OCI-LY7 (cell line): ENCODE measurements around the gene NPHS1. TPM values are rescaled to one million over a fixed set of nuclear protein-coding genes. Genes with fewer than 3 reads are reported as not detected.
"Not testable (repeated sequence)": the region's sequence is repeated elsewhere in the genome, so short reads cannot be mapped to it uniquely, and the experiment has no call there.

Source experiments
- BruUV-seq: library from RNA; stranded (reverse); fragments of 400-500 nt; replicated peaks from 2 replicates; lab custom pipeline; 2021; lab: Mats Ljungman, UMichigan
- CTCF ChIA-PET: fragments of 300-600 bp; sonication (Branson Sonifier 250); formaldehyde crosslinking; loops from one replicate; lab custom pipeline; 2022; ENCODE audit warnings: antibody characterized with exemption; ENCODE audit not compliant: unreplicated experiment; lab: Charles Lee
- POLR2A ChIA-PET: fragments of 300-600 bp; sonication (Branson Sonifier 250); formaldehyde crosslinking; loops from one replicate; lab custom pipeline; 2022; ENCODE audit warnings: antibody characterized with exemption; lab: Charles Lee
- DNase-seq: peaks from one replicate; pipeline ENCODE4 v3.0.0-alpha.2; 2015; ENCODE audit warnings: low spot score
- H2AFZ ChIP-seq: fragments of 200-600 bp; sonication (generic), shearing (Covaris generic); 2 replicates; pipeline ENCODE4 v1.6.1; 2014; ENCODE audit warnings: mild to moderate bottlenecking, antibody characterized with exemption, low read length, moderate library complexity
- H3K27ac ChIP-seq: fragments of 200-600 bp; sonication (generic); 2 replicates; pipeline ENCODE4 v1.5.1; 2014; ENCODE audit warnings: mixed run types, low read depth, mild to moderate bottlenecking, moderate library complexity, low read length, inconsistent platforms; ENCODE audit not compliant: poor library complexity, severe bottlenecking
- H3K36me3 ChIP-seq: fragments of 200-600 bp; sonication (generic); 2 replicates; pipeline ENCODE4 v1.6.1; 2014; ENCODE audit warnings: mild to moderate bottlenecking, antibody characterized with exemption, low read length, moderate library complexity, mixed read lengths; ENCODE audit not compliant: insufficient read depth
- H3K4me1 ChIP-seq: fragments of 200-600 bp; sonication (generic); 2 replicates; pipeline ENCODE4 v1.5.1; 2014; ENCODE audit warnings: mild to moderate bottlenecking, low read length; ENCODE audit not compliant: insufficient read depth, poor library complexity, severe bottlenecking
- H3K4me2 ChIP-seq: fragments of 200-600 bp; sonication (generic); 2 replicates; pipeline ENCODE4 v1.6.1; 2014; ENCODE audit warnings: mild to moderate bottlenecking, low read length
- H3K4me3 ChIP-seq: fragments of 200-600 bp; sonication (generic); 2 replicates; pipeline ENCODE4 v1.5.1; 2014; ENCODE audit warnings: mild to moderate bottlenecking, low read depth, low read length; ENCODE audit not compliant: poor library complexity, severe bottlenecking
- H3K79me2 ChIP-seq: fragments of 200-600 bp; sonication (generic); 2 replicates; pipeline ENCODE4 v1.6.1; 2016; ENCODE audit warnings: low read depth, mild to moderate bottlenecking, low read length, moderate library complexity, mixed read lengths; ENCODE audit not compliant: insufficient read depth
- H3K9me2 ChIP-seq: fragments of 200-600 bp; sonication (generic); 2 replicates; pipeline ENCODE4 v1.6.1; 2016; ENCODE audit warnings: mild to moderate bottlenecking, low read length, mixed read lengths; ENCODE audit not compliant: insufficient read depth
- H3K9me3 ChIP-seq: fragments of 200-600 bp; sonication (generic); 2 replicates; pipeline ENCODE4 v1.6.1; 2014; ENCODE audit warnings: mild to moderate bottlenecking, mixed run types, low read length, mixed read lengths
- H4K20me1 ChIP-seq: fragments of 200-600 bp; sonication (generic); 2 replicates; pipeline ENCODE4 v1.6.1; 2014; ENCODE audit warnings: mild to moderate bottlenecking, antibody characterized with exemption, low read length, moderate library complexity, mixed read lengths; ENCODE audit not compliant: insufficient read depth
- EZH2phosphoT487 ChIP-seq: fragments of 200-600 bp; sonication (generic); IDR thresholded peaks from 2 replicates; pipeline ENCODE4 v1.6.1; 2018; ENCODE audit warnings: low read depth, borderline replicate concordance, mild to moderate bottlenecking, mixed run types, antibody characterized with exemption, low read length, moderate library complexity, mixed read lengths
- intact Hi-C: fragments of 100-400 bp; cut with micrococcal nuclease; formaldehyde crosslinking; loops from one replicate; pipeline ENCODE4 v1.10.0; 2022; ENCODE audit not compliant: unreplicated experiment
- total RNA-seq, 2 experiments: library from RNA; depleted of rRNA in 1 of 2; stranded (reverse); fragments of >200 nt in 1 of 2; shearing (Covaris generic) in 1 of 2; gene quantifications; 2 replicates each; pipeline ENCODE4 v1.2.3, GENCODE V29; 2014 to 2022
- TF ChIP-seq, protein P1 (sequence below): fragments of 200-600 bp; sonication (generic); conservative IDR thresholded peaks from 2 replicates; pipeline ENCODE4 v1.5.1; 2014; ENCODE audit warnings: mild to moderate bottlenecking, antibody characterized with exemption, low read length, moderate library complexity, mixed read lengths

The NPHS1 gene
- total RNA-seq, 2 experiments from 2014 or later: not detected

DNA sequence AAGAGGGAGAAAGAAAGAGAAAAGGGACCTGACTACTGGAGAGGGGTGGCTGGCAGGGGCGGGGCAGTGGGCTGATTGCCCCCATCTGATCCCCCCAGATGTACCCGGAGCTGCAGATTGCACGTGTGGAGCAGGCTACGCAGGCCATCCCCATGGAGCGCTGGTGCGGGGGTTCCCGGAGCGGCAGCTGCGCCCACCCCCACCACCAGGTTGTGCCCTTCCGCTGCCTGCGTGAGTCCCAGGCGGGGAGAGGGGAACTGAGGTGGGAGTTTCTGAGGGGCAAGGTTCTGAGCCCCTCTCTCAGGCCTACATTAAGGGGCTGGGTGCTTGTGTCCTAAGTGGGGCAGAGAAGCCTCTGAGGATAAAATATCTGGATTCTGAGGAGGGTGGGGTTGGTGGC is 18.5 kb upstream of the NPHS1 start:
- BruUV-seq: no TSS peak
- H4K20me1 ChIP-seq: no peaks in the 10 kb centered on the region
- CTCF ChIA-PET: no interaction called here

DNA sequence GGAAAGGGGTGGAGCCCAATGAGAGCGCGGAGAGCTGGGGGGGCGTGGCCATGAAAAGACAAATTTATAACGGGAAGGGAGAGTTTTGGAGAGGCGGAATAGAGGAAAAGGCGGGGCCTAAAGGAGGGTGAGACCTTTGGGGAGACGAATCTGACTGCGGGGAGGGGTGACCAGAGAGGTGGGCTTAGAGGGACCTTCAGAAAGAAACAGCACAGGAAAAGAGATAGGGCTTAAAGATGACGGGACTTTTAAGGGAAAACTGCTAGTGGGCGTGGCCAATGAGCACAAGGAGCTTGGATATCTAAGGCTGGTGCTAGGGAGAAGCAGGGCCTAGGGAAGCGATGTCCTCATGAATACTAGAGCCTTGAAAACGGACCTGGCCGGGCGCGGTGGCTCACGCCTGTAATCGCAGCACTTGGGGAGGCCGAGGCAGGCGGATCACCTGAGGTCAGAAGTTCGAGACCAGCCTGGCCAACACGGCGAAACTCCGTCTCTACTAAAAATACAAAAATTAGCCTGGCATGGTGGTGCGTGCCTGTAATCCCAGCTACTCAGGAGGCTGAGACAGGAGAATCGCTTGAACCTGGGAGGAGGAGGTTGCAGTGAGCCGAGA is 17.9 kb upstream of the NPHS1 start:
- H3K9me2 ChIP-seq, H3K27ac ChIP-seq, BruUV-seq, intact Hi-C loops, CTCF ChIA-PET, H4K20me1 ChIP-seq, H3K79me2 ChIP-seq, H3K36me3 ChIP-seq, H3K9me3 ChIP-seq: not testable (repeated sequence)
- POLR2A ChIA-PET: interaction anchor here (0.5 to 1.3 kb wide), 2 partner anchors 14 to 71 kb away, joined by 3 read pairs; partner anchors contain the start of gene KIRREL2
- DNase-seq: peak; percentile 79
- peaks cover 17% of the 10 kb centered on the region for H3K4me1 ChIP-seq
- H3K4me2 ChIP-seq: peak overlapping the region; percentile 83
- H2AFZ ChIP-seq: peak overlapping the region; percentile 65
- peak overlapping the region; percentile 65 for H3K4me3 ChIP-seq

More for the DNA sequence above, 18.5 kb upstream of the NPHS1 start:
- TF ChIP-seq EZH2phosphoT487: no peak
- TF ChIP-seq, protein P1, sequence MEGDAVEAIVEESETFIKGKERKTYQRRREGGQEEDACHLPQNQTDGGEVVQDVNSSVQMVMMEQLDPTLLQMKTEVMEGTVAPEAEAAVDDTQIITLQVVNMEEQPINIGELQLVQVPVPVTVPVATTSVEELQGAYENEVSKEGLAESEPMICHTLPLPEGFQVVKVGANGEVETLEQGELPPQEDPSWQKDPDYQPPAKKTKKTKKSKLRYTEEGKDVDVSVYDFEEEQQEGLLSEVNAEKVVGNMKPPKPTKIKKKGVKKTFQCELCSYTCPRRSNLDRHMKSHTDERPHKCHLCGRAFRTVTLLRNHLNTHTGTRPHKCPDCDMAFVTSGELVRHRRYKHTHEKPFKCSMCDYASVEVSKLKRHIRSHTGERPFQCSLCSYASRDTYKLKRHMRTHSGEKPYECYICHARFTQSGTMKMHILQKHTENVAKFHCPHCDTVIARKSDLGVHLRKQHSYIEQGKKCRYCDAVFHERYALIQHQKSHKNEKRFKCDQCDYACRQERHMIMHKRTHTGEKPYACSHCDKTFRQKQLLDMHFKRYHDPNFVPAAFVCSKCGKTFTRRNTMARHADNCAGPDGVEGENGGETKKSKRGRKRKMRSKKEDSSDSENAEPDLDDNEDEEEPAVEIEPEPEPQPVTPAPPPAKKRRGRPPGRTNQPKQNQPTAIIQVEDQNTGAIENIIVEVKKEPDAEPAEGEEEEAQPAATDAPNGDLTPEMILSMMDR: no peak
- no peak overlapping the region for H3K4me2 ChIP-seq
- DNase-seq: no peak
- H3K9me2 ChIP-seq: no peaks in the 10 kb centered on the region
- peaks cover 17% of the 10 kb centered on the region for H3K4me1 ChIP-seq
- H2AFZ ChIP-seq: no peak overlapping the region
- H3K9me3 ChIP-seq: no peaks in the 10 kb centered on the region
- intact Hi-C loops: no loop called here
- POLR2A ChIA-PET: no interaction called here
- H3K27ac ChIP-seq: no peak overlapping the region
- no peaks in the 10 kb centered on the region for H3K79me2 ChIP-seq
- H3K4me3 ChIP-seq: no peak overlapping the region
- H3K36me3 ChIP-seq: no peaks in the 10 kb centered on the region

DNA sequence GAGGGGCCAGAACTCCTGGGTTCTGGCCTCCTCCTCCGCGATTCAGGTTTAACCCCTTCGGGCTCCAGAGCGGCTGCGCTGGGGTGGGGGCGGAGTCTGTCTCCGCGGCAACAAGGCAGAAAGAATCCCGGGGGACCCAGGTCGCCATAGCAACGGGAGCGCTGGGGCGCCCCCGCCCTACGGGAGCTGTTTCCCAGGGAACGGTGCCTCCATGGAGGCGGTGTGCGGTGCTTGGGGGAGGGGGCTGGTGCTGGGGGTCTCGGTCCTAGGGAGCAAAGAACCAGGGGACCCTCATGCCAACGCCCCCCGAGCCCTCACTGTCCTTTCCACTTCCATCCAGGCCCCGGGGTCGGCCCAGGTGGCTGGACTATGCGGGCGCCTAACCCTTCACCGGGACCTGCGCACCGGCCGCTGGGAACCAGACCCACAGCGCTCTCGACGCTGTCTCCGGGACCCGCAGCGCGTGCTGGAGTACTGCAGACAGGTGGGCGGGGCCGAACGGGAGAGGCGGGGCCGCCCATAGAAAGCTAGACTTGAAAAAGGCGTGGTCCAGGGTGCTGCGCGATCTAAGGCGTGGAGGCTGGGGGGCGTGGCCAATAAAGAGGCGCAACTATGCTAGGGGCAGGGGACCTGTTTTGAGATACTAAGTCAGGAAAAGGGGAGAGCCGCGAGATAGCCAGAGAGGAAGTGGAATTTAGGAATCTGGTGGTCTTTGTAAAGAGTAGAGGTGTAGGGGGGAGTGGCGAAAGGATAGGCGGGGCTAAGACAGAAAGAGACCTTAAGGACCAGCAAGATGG is 17.2 kb upstream of the NPHS1 start:
- peak overlapping the region; percentile 65 for H2AFZ ChIP-seq
- peak overlapping the region; percentile 83 for H3K4me2 ChIP-seq
- H3K4me3 ChIP-seq: peak overlapping the region; percentile 65
- H3K36me3 ChIP-seq: no peaks in the 10 kb centered on the region
- H3K9me3 ChIP-seq: no peaks in the 10 kb centered on the region
- ChIA-PET POLR2A (interaction anchor here (0.5 to 1.3 kb wide), 2 partner anchors 13 to 70 kb away, joined by 3 read pairs; partner anchors contain the start of gene KIRREL2), CTCF (no interaction called here)
- no peaks in the 10 kb centered on the region for H4K20me1 ChIP-seq
- peaks cover 17% of the 10 kb centered on the region for H3K4me1 ChIP-seq
- no peaks in the 10 kb centered on the region for H3K79me2 ChIP-seq
- intact Hi-C loops: no loop called here
- DNase-seq: peak; percentile 87
- TF ChIP-seq, protein P1: no peak
- H3K27ac ChIP-seq: no peak overlapping the region
- no TSS peak for BruUV-seq
- H3K9me2 ChIP-seq: no peaks in the 10 kb centered on the region
